Gastrocnemius medialis (tissue), 4 donors: ENCODE measurements around the gene RNLS.

Experiments used
- POLR2A ChIP-seq, 2 donors: fragments of 450-650 bp; IDR thresholded peaks; one replicate each; pipeline ENCODE4 v1.6.1; 2017; ENCODE audit warnings: antibody characterized with exemption in 2 of 2, mild to moderate bottlenecking in 2 of 2, moderate library complexity in 2 of 2
- TF ChIP-seq, protein P1 (sequence below), 5 experiments: fragments of 450-650 bp in 3 of 5; fragments of 200-600 bp in 2 of 5; sonication (generic) in 2 of 5; IDR thresholded peaks in 4 of 5; conservative IDR thresholded peaks in 1 of 5; 1 replicate in 4 of 5; 2 replicates in 1 of 5; pipeline ENCODE4 v1.5.1; 2016 to 2019; ENCODE audit warnings: antibody characterized with exemption in 5 of 5, mild to moderate bottlenecking in 3 of 5, moderate library complexity in 3 of 5

DNA sequence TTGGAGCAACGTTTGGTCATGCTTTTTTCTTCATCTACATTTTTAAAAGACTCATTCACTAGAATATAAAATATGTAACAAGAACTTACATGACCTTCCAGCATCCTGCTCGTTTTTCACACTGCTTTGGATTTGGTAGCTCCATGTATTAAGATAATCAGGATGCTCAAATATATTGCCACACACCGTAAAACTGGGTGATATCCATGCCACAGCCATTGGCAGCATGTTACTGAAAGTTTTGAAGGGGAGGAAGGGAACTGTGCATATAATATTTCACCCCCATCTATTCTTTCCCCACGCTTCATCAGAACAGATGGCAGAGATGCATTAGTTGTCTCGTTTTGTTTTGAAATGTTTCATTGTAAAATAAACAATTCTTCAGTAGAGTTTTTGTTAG is 158.2 kb downstream of the RNLS start:
- TF ChIP-seq, protein P1, sequence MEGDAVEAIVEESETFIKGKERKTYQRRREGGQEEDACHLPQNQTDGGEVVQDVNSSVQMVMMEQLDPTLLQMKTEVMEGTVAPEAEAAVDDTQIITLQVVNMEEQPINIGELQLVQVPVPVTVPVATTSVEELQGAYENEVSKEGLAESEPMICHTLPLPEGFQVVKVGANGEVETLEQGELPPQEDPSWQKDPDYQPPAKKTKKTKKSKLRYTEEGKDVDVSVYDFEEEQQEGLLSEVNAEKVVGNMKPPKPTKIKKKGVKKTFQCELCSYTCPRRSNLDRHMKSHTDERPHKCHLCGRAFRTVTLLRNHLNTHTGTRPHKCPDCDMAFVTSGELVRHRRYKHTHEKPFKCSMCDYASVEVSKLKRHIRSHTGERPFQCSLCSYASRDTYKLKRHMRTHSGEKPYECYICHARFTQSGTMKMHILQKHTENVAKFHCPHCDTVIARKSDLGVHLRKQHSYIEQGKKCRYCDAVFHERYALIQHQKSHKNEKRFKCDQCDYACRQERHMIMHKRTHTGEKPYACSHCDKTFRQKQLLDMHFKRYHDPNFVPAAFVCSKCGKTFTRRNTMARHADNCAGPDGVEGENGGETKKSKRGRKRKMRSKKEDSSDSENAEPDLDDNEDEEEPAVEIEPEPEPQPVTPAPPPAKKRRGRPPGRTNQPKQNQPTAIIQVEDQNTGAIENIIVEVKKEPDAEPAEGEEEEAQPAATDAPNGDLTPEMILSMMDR (IDR thresholded peaks at IDR 0.05 in 4 of 5, conservative IDR thresholded peaks at IDR 0.05 in 1 of 5): no peak
- no peak for TF ChIP-seq POLR2A (IDR thresholded peaks at IDR 0.05)
